ENCODE measurements around the gene KIF5B. TPM values are rescaled to one million over a fixed set of nuclear protein-coding genes. Genes with fewer than 3 reads are reported as not detected.

KIF5B gene
- polyA plus RNA-seq, 1 donor, result 184 TPM

- no peak for DNase-seq
These were observed 93.2 kb downstream of the KIF5B start for GRCh38 chr10:31962826-31963588.

DNA sequence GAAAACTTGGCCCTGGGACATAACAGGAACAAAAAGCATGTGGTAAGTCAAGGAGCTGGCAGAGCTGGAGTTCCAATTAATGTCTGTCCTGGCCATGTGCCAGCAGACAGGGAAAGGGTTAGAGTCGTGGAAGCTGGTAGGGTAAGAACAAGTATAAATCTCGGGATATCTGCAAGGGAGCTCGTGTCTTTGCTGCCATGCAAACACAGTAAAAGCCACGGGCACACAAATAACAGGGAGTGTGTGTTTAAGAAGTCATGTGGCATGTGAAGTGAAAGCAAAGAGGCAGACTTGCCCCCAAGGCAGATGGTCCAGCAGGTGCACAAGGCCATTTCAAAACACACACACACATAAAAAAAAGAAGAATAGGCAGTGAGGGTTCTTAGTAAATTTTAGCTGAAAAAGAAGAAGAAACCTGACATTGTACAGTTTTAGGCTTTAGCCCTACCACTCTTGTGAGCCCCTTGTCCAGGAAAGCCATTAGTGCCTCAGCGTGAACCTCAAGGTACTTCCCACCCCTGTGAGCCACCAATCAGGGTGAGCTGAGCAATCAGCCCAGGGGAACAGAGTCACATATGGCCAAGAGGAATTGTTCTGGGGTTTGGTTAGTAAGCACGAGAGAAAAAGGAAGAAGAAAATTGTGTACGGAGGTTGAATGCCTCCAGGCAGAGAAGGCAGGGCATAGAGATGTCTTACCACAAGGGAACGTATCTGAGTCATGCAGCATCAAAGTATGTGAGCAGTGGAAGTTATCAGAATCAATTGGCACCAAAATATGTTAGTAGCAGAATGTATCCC lies 94.7 kb downstream of the KIF5B start:
- DNase-seq, result no peak

GRCh38 chr10:31959461-31960173 lies 96.6 kb downstream of the KIF5B start:
- no peak for DNase-seq

Other genes starting within 250 kb of the KIF5B start
- gene ARHGAP12, start 127.6 kb downstream of the KIF5B start, polyA plus RNA-seq (ENCODE audit: insufficient read length), result 49.9 TPM